Esophagus squamous epithelium (tissue), 4 donors: Measurements from ENCODE around the gene JPT1.

Source experiments
- CTCF ChIP-seq, 6 experiments: fragments of 450-650 bp in 4 of 6; fragments of 200-600 bp in 2 of 6; sonication (generic) in 2 of 6; IDR thresholded peaks; one replicate each; pipeline ENCODE4 v1.5.1; 2016 to 2019; ENCODE audit warnings: antibody characterized with exemption in 6 of 6, mild to moderate bottlenecking in 4 of 6, moderate library complexity in 4 of 6
- POLR2A ChIP-seq, 4 donors: fragments of 450-650 bp; IDR thresholded peaks; one replicate each; pipeline ENCODE4 v1.6.1; 2017; ENCODE audit warnings: antibody characterized with exemption in 4 of 4, mild to moderate bottlenecking in 4 of 4, moderate library complexity in 3 of 4

GRCh38 chr17:75109046-75109406, 45.3 kb downstream of the JPT1 start:
- no peak for TF ChIP-seq CTCF (IDR thresholded peaks at IDR 0.05)
- TF ChIP-seq POLR2A (IDR thresholded peaks at IDR 0.05), result no peak
